ENCODE data around the gene SLC29A2. TPM values are rescaled to one million over a fixed set of nuclear protein-coding genes. Genes with fewer than 3 reads are reported as not detected.
"Not testable (repeated sequence)": the region's sequence is repeated elsewhere in the genome, so short reads cannot be mapped to it uniquely, and the experiment has no call there.

SLC29A2 gene
- total RNA-seq, 1 experiment from 2014 or later = 40.4 TPM

DNA sequence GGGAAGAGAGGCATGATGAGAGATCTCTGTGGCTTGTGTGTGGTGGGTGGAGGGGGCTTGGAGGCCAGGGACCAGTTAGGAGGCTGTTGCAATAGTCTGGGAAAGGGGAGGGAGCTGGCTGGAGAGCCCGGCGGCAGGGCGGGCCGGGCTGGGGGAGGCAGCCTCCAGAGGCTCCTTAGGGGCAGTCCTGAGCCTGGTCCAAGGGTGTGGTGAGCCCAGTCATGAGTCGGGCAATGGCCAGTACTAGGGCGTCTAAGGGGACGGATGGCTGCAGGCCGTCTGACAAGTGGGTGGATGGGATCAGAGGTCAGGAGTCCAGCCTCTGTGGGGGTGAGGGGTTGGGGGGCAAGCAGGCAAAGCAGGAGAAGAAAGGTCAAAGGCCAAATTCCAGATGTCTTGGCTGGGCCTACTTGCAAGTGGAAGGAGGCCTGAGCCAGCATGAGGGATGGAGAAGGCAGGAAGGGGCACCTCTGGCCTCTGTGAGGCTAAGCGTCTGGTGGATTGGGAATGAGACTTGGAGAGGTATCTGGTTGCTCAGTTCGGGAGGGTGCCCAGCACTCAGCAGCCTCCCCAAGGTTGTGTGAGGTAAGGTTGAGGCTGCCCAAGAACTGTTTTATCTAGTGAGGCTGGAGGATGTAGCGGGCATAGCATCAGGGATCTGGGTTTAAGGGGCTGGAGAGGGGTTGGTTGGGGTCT is 48.7 kb downstream of the SLC29A2 start:
- no peak overlapping the region for H3K27ac Mint-ChIP-seq (ENCODE audit: unreplicated experiment)

DNA sequence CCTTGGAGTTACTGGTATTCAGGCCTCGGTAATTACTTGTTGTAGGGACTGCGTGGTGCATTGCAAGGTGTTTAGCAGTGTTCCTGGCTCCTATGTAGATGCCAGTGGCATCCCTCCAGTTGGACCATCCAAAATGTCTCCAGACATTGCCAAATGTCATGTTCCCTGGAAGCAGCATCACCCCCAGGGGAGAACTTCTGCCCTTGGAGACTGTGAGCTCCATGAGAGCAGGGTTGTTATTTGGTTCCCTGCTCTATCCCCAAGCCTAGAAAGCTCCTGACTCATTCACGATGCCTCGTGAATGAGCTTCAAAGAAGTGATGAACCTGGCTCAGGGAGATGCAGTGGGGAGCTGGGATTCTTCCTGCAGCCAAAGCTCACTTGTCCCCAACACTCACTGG is 50.0 kb downstream of the SLC29A2 start:
- Mint-ChIP-seq H3K9me3 (ENCODE audit: low read depth, unreplicated experiment) (peaks cover 6% of the 10 kb centered on the region), H3K36me3 (ENCODE audit: insufficient read depth, unreplicated experiment) (no peaks in the 10 kb centered on the region), H3K4me1 (ENCODE audit: low read depth, unreplicated experiment) (no peaks in the 10 kb centered on the region), H3K4me3 (ENCODE audit: low read depth, unreplicated experiment) (no peak overlapping the region), H3K27ac (ENCODE audit: unreplicated experiment) (no peak overlapping the region), H3K27me3 (ENCODE audit: unreplicated experiment) (peaks cover 42% of the 10 kb centered on the region)
- CTCF ChIA-PET = interaction anchor here (1.4 kb wide), 1 partner anchor 10 kb away, joined by 3 read pairs; no protein-coding TSS in a partner anchor
- DNase-seq = no peak
- intact Hi-C loops (cut with micrococcal nuclease; ENCODE audit: unreplicated experiment) = no loop called here
- BruUV-seq (replicated peaks) = no TSS peak
- TF ChIP-seq, protein P1, sequence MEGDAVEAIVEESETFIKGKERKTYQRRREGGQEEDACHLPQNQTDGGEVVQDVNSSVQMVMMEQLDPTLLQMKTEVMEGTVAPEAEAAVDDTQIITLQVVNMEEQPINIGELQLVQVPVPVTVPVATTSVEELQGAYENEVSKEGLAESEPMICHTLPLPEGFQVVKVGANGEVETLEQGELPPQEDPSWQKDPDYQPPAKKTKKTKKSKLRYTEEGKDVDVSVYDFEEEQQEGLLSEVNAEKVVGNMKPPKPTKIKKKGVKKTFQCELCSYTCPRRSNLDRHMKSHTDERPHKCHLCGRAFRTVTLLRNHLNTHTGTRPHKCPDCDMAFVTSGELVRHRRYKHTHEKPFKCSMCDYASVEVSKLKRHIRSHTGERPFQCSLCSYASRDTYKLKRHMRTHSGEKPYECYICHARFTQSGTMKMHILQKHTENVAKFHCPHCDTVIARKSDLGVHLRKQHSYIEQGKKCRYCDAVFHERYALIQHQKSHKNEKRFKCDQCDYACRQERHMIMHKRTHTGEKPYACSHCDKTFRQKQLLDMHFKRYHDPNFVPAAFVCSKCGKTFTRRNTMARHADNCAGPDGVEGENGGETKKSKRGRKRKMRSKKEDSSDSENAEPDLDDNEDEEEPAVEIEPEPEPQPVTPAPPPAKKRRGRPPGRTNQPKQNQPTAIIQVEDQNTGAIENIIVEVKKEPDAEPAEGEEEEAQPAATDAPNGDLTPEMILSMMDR (IDR thresholded peaks at IDR 0.05; ENCODE audit: unreplicated experiment) = no peak

More for the DNA sequence above, 48.7 kb downstream of the SLC29A2 start:
- no TSS peak for BruUV-seq (replicated peaks)
- Mint-ChIP-seq H3K4me1 (ENCODE audit: low read depth, unreplicated experiment) (peaks cover 10% of the 10 kb centered on the region), H3K9me3 (ENCODE audit: low read depth, unreplicated experiment) (peaks cover 6% of the 10 kb centered on the region), H3K36me3 (ENCODE audit: insufficient read depth, unreplicated experiment) (no peaks in the 10 kb centered on the region), H3K4me3 (ENCODE audit: low read depth, unreplicated experiment) (no peak overlapping the region), H3K27me3 (ENCODE audit: unreplicated experiment) (peaks cover 42% of the 10 kb centered on the region)
- TF ChIP-seq, protein P1 (IDR thresholded peaks at IDR 0.05; ENCODE audit: unreplicated experiment) = no peak
- DNase-seq = no peak
- CTCF ChIA-PET = interaction anchor here (1.4 kb wide), 1 partner anchor 11 kb away, joined by 3 read pairs; no protein-coding TSS in a partner anchor
- intact Hi-C loops (cut with micrococcal nuclease; ENCODE audit: unreplicated experiment) = no loop called here

DNA sequence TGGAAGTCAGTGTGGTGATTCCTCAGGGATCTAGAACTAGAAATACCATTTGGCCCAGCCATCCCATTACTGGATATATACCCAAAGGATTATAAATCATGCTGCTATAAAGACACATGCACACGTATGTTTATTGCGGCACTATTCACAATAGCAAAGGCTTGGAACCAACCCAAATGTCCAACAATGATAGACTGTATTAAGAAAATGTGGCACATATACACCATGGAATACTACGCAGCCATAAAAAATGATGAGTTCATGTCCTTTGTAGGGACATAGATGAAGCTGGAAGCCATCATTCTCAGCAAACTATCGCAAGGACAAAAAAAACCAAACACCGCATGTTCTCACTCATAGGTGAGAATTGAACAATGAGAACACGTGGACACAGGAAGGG is 50.8 kb downstream of the SLC29A2 start:
- CTCF ChIA-PET; H3K4me1 Mint-ChIP-seq (ENCODE audit: low read depth, unreplicated experiment); DNase-seq; H3K27ac Mint-ChIP-seq (ENCODE audit: unreplicated experiment); BruUV-seq (replicated peaks); H3K36me3 Mint-ChIP-seq (ENCODE audit: insufficient read depth, unreplicated experiment); H3K9me3 Mint-ChIP-seq (ENCODE audit: low read depth, unreplicated experiment); intact Hi-C loops (cut with micrococcal nuclease; ENCODE audit: unreplicated experiment); H3K4me3 Mint-ChIP-seq (ENCODE audit: low read depth, unreplicated experiment): not testable (repeated sequence)
- H3K27me3 Mint-ChIP-seq (ENCODE audit: unreplicated experiment) = peaks cover 48% of the 10 kb centered on the region

DNA sequence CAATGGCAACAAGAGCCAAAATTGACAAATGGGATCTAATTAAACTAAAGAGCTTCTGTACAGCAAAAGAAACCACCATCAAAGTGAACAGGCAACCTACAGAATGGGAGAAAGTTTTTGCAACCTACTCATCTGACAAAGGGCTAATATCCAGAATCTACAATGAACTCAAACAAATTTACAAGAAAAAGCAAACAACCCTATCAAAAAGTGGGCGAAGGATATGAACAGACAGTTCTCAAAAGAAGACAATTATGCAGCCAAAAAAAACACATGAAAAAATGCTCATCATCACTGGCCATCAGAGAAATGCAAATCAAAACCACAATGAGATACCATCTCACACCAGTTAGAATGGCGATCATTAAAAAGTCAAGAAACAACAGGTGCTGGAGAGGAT is 51.3 kb downstream of the SLC29A2 start:
- H3K27me3 Mint-ChIP-seq (ENCODE audit: unreplicated experiment) = peaks cover 53% of the 10 kb centered on the region
- H3K9me3 Mint-ChIP-seq (ENCODE audit: low read depth, unreplicated experiment); H3K27ac Mint-ChIP-seq (ENCODE audit: unreplicated experiment); H3K4me3 Mint-ChIP-seq (ENCODE audit: low read depth, unreplicated experiment); DNase-seq; H3K4me1 Mint-ChIP-seq (ENCODE audit: low read depth, unreplicated experiment); H3K36me3 Mint-ChIP-seq (ENCODE audit: insufficient read depth, unreplicated experiment); intact Hi-C loops (cut with micrococcal nuclease; ENCODE audit: unreplicated experiment); BruUV-seq (replicated peaks); CTCF ChIA-PET: not testable (repeated sequence)

DNA sequence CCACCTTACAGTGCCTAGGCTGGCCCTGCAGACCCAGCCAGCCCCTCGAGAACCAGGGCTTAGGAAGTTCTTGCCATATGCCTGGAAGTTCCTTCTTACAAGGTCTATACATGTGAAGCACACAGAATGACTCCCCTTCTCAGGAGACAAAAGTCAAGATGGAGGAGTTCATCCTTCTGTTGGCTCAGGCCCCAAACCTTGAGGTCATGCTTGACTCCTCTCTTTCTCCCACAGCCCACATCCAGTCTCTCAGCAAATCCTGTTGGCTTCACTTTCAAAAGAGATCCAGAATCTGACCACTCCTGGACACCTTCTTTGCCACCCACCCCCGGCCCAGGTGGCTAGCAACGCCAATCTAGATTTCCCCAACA is 53.0 kb downstream of the SLC29A2 start:
- Mint-ChIP-seq H3K27ac (ENCODE audit: unreplicated experiment) (no peak overlapping the region), H3K36me3 (ENCODE audit: insufficient read depth, unreplicated experiment) (peaks cover 9% of the 10 kb centered on the region), H3K4me3 (ENCODE audit: low read depth, unreplicated experiment) (no peak overlapping the region), H3K4me1 (ENCODE audit: low read depth, unreplicated experiment) (no peaks in the 10 kb centered on the region), H3K27me3 (ENCODE audit: unreplicated experiment) (peaks cover 63% of the 10 kb centered on the region), H3K9me3 (ENCODE audit: low read depth, unreplicated experiment) (peaks cover 6% of the 10 kb centered on the region)
- intact Hi-C loops (cut with micrococcal nuclease; ENCODE audit: unreplicated experiment) = no loop called here
- no peak for DNase-seq
- BruUV-seq (replicated peaks) = no TSS peak
- CTCF ChIA-PET = no interaction called here
- TF ChIP-seq, protein P1 (IDR thresholded peaks at IDR 0.05; ENCODE audit: unreplicated experiment) = no peak
